ENCODE measurements around the gene COBL.

DNA sequence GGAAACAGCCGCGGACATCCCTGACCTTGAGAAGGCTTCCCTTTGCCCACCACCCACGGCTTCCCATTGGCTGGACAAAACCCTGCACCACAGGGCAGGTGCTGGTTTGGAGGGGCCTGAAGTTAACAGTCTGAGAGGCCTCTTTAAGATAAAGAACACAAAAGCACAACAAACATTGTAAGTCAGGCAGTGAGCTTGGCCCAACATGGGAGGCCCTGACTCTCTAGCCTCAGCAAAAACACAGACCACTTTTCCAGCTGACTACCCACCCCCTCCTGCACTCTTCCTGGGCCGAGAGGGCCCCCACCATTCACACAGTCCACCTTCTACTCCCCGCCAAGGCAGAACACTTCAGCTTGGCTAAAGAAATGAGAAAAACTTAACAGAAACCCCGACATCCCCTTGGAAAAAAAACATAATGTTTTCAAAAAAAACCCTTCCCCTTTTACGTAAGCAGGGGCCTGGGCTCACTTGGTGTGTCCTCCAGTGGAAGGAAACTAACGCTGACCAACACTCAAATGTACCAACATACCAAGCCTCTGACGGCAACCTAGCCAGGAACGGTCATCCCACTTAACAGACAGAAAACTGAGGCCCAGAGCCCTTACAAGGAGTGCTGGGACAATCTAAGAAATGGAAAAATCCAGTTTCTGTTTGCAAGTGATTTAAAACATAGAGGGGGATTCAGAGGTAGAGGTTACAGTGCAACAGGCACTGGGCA is 80.9 kb downstream of the COBL start:
- TF ChIP-seq, protein P1, sequence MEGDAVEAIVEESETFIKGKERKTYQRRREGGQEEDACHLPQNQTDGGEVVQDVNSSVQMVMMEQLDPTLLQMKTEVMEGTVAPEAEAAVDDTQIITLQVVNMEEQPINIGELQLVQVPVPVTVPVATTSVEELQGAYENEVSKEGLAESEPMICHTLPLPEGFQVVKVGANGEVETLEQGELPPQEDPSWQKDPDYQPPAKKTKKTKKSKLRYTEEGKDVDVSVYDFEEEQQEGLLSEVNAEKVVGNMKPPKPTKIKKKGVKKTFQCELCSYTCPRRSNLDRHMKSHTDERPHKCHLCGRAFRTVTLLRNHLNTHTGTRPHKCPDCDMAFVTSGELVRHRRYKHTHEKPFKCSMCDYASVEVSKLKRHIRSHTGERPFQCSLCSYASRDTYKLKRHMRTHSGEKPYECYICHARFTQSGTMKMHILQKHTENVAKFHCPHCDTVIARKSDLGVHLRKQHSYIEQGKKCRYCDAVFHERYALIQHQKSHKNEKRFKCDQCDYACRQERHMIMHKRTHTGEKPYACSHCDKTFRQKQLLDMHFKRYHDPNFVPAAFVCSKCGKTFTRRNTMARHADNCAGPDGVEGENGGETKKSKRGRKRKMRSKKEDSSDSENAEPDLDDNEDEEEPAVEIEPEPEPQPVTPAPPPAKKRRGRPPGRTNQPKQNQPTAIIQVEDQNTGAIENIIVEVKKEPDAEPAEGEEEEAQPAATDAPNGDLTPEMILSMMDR (conservative IDR thresholded peaks at IDR 0.05): no peak
- no peak for TF ChIP-seq EZH2 (IDR thresholded peaks at IDR 0.05; ENCODE audit: low read depth)
